Measurements from ENCODE around the gene PAQR7.

Gene PAQR7

GRCh38 chr1:25815208-25816111 lies 60.0 kb downstream of the PAQR7 start:
- DNase-seq = no peak

- DNase-seq = no peak
Observed at GRCh38 chr1:25814549-25815087, 60.9 kb downstream of the PAQR7 start.

- no peak for DNase-seq
Observed at GRCh38 chr1:25813734-25814471, 61.6 kb downstream of the PAQR7 start.

- DNase-seq = no peak
Observed at GRCh38 chr1:25813071-25813733, 62.3 kb downstream of the PAQR7 start.
